GM23338 (cell line): ENCODE data around the gene DOCK1.

Source experiments
- CREB1 ChIP-seq: fragments of 250-450 bp; sonication (Bioruptor Pico); IDR thresholded peaks from 2 replicates; pipeline ENCODE4 v1.5.0; 2020; ENCODE audit warnings: low read depth, mild to moderate bottlenecking, moderate library complexity
- CTCF ChIP-seq, 2 experiments: fragments of 200-600 bp in 1 of 2; sonication (generic) in 1 of 2; conservative IDR thresholded peaks; 2 replicates each; pipeline versions ENCODE4 v1.5.1 to v1.6.1; 2016 to 2017; ENCODE audit warnings: antibody characterized with exemption in 2 of 2, low read depth in 2 of 2, mild to moderate bottlenecking in 2 of 2, moderate library complexity in 1 of 2
- EZH2 ChIP-seq: fragments of 200-600 bp; sonication (generic); IDR thresholded peaks from one replicate; pipeline ENCODE4 v1.8.0; 2017; ENCODE audit warnings: antibody characterized with exemption, mild to moderate bottlenecking, low read depth; ENCODE audit not compliant: unreplicated experiment
- EZH2phosphoT487 ChIP-seq: fragments of 200-600 bp; sonication (generic); IDR thresholded peaks from one replicate; pipeline ENCODE4 v1.8.1; 2018; ENCODE audit warnings: antibody characterized with exemption; ENCODE audit not compliant: unreplicated experiment
- JUNB ChIP-seq: IDR thresholded peaks from one replicate; pipeline ENCODE4 v1.6.1; 2016; ENCODE audit warnings: antibody characterized with exemption; ENCODE audit not compliant: unreplicated experiment
- NANOG ChIP-seq: IDR thresholded peaks from 2 replicates; pipeline ENCODE4 v1.6.1; 2016; ENCODE audit warnings: antibody characterized with exemption, borderline replicate concordance
- POLR2AphosphoS5 ChIP-seq: IDR thresholded peaks from 2 replicates; pipeline ENCODE4 v1.6.1; 2016; ENCODE audit warnings: antibody characterized with exemption, low read depth
- STAT1 ChIP-seq: IDR thresholded peaks from one replicate; pipeline ENCODE4 v1.6.1; 2016; ENCODE audit warnings: antibody characterized with exemption; ENCODE audit not compliant: unreplicated experiment
- ZNF462 ChIP-seq: fragments of 250-450 bp; sonication (Bioruptor Pico); IDR thresholded peaks from 2 replicates; pipeline ENCODE4 v1.5.0; 2020; ENCODE audit warnings: mild to moderate bottlenecking, moderate library complexity
- TF ChIP-seq, protein P1 (sequence below): IDR thresholded peaks from one replicate; pipeline ENCODE4 v1.6.1; 2018; ENCODE audit warnings: antibody characterized with exemption; ENCODE audit not compliant: unreplicated experiment
- TF ChIP-seq, protein P2 (sequence below): IDR thresholded peaks from 2 replicates; pipeline ENCODE4 v1.6.1; 2016; ENCODE audit warnings: antibody characterized with exemption

DNA sequence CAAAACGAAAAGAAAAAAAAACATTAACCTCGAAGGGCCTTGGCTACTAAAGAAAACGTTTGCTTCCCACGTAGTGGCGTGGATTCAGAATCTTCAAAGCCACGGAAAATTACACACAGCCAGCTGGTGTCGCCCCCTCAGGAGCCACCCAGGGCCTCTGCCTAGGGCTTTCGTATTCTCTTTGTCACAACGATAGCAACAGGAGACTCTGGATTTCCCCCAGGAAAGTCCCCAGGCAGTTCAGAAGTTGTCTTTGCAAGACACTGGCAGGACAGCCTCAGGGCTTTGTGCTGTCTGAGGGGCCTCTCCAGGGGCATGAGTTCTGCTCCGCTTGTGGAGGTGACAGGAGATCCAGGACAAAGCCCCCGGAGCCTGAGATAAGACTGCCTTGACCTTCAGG is 441.4 kb downstream of the DOCK1 start:
- TF ChIP-seq EZH2 (no peak), CTCF (conservative IDR thresholded peaks at IDR 0.05; ENCODE audit: low read depth in 2 of 2) (no peak), NANOG (no peak), POLR2AphosphoS5 (no peak), JUNB (no peak), EZH2phosphoT487 (no peak), CREB1 (CRISPR knock-in tag) (no peak), STAT1 (no peak), ZNF462 (CRISPR knock-in tag) (no peak)
- TF ChIP-seq, protein P1, sequence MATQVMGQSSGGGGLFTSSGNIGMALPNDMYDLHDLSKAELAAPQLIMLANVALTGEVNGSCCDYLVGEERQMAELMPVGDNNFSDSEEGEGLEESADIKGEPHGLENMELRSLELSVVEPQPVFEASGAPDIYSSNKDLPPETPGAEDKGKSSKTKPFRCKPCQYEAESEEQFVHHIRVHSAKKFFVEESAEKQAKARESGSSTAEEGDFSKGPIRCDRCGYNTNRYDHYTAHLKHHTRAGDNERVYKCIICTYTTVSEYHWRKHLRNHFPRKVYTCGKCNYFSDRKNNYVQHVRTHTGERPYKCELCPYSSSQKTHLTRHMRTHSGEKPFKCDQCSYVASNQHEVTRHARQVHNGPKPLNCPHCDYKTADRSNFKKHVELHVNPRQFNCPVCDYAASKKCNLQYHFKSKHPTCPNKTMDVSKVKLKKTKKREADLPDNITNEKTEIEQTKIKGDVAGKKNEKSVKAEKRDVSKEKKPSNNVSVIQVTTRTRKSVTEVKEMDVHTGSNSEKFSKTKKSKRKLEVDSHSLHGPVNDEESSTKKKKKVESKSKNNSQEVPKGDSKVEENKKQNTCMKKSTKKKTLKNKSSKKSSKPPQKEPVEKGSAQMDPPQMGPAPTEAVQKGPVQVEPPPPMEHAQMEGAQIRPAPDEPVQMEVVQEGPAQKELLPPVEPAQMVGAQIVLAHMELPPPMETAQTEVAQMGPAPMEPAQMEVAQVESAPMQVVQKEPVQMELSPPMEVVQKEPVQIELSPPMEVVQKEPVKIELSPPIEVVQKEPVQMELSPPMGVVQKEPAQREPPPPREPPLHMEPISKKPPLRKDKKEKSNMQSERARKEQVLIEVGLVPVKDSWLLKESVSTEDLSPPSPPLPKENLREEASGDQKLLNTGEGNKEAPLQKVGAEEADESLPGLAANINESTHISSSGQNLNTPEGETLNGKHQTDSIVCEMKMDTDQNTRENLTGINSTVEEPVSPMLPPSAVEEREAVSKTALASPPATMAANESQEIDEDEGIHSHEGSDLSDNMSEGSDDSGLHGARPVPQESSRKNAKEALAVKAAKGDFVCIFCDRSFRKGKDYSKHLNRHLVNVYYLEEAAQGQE: no peak
- TF ChIP-seq, protein P2, sequence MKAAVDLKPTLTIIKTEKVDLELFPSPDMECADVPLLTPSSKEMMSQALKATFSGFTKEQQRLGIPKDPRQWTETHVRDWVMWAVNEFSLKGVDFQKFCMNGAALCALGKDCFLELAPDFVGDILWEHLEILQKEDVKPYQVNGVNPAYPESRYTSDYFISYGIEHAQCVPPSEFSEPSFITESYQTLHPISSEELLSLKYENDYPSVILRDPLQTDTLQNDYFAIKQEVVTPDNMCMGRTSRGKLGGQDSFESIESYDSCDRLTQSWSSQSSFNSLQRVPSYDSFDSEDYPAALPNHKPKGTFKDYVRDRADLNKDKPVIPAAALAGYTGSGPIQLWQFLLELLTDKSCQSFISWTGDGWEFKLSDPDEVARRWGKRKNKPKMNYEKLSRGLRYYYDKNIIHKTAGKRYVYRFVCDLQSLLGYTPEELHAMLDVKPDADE: no peak
